Gastroesophageal sphincter (tissue), 4 donors: ENCODE data around the gene TMPRSS11D. TPM values are rescaled to one million over a fixed set of nuclear protein-coding genes. Genes with fewer than 3 reads are reported as not detected.

Experiments used
- ATAC-seq: fragments of 150-250 bp; one replicate; pipeline ENCODE4 v1.9.1; 2016; ENCODE audit warnings: mild to moderate bottlenecking, moderate library complexity
- H3K27ac ChIP-seq, 4 donors: fragments of 200-600 bp; sonication (generic) in 3 of 4; 1 replicate in 3 of 4; 2 replicates in 1 of 4; pipeline ENCODE4 v1.5.1; 2016 to 2019
- H3K27me3 ChIP-seq: fragments of 200-600 bp; sonication (generic); one replicate; pipeline ENCODE4 v1.5.1; 2019
- H3K36me3 ChIP-seq, 2 donors: fragments of 200-600 bp; sonication (generic); one replicate each; pipeline ENCODE4 v1.5.1; 2019; ENCODE audit warnings: control low read depth in 1 of 2
- H3K4me1 ChIP-seq, 3 donors: fragments of 200-600 bp; sonication (generic); 1 replicate in 2 of 3; 2 replicates in 1 of 3; pipeline ENCODE4 v1.5.1; 2016 to 2019; ENCODE audit warnings: control low read depth in 2 of 3
- H3K4me3 ChIP-seq, 2 donors: fragments of 200-600 bp; sonication (generic); one replicate each; pipeline ENCODE4 v1.5.1; 2019; ENCODE audit warnings: mild to moderate bottlenecking in 1 of 2, moderate library complexity in 1 of 2
- H3K9me3 ChIP-seq, 3 donors: fragments of 200-600 bp; sonication (generic); one replicate each; pipeline ENCODE4 v1.5.1; 2017 to 2019; ENCODE audit warnings: control low read depth in 2 of 3
- CTCF ChIP-seq, 4 experiments: fragments of 200-600 bp in 2 of 4; fragments of 450-650 bp in 2 of 4; sonication (generic) in 1 of 4; IDR thresholded peaks; one replicate each; pipeline ENCODE4 v1.5.1; 2017 to 2019; ENCODE audit warnings: antibody characterized with exemption in 4 of 4, mild to moderate bottlenecking in 2 of 4, moderate library complexity in 2 of 4
- EP300 ChIP-seq: sonication (generic); formaldehyde crosslinking; IDR thresholded peaks from one replicate; pipeline ENCODE4 v1.6.1; 2017; ENCODE audit warnings: antibody characterized with exemption, mild to moderate bottlenecking
- POLR2A ChIP-seq, 2 donors: fragments of 450-650 bp; IDR thresholded peaks; one replicate each; pipeline ENCODE4 v1.6.1; 2017; ENCODE audit warnings: antibody characterized with exemption in 2 of 2, mild to moderate bottlenecking in 2 of 2, moderate library complexity in 1 of 2
- POLR2AphosphoS5 ChIP-seq: sonication (generic); formaldehyde crosslinking; IDR thresholded peaks from one replicate; pipeline ENCODE4 v1.6.1; 2017; ENCODE audit warnings: antibody characterized with exemption
- WGBS, 2 donors: methylation state at CpG; one replicate each; pipeline ENCODE4 v1.1.5; 2018; ENCODE audit warnings: low coverage in 1 of 2; 5-methylcytosine and 5-hydroxymethylcytosine counted together
- total RNA-seq, 4 donors: library from RNA; depleted of rRNA; stranded (reverse); fragments of >200 nt; gene quantifications; one replicate each; pipeline ENCODE4 v1.1.0, GENCODE V29; 2016

Gene TMPRSS11D
- total RNA-seq, 4 donors from 2014 or later = 0.27 to 17.6 (median 1.2) TPM

GRCh38 chr4:67899096-67899495 is 15.3 kb upstream of the TMPRSS11D start:
- Histone ChIP-seq H3K36me3 (no peaks in the 10 kb centered on the region), H3K4me3 (no peak overlapping the region), H3K27me3 (no peaks in the 10 kb centered on the region), H3K4me1 (no peaks in the 10 kb centered on the region), H3K9me3 (peaks cover 0 to 21% (median 0%) of the 10 kb centered on the region in 3 donors), H3K27ac (no peak overlapping the region)
- TF ChIP-seq EP300 = no peak
- TF ChIP-seq POLR2AphosphoS5 = no peak
- TF ChIP-seq CTCF (IDR thresholded peaks at IDR 0.05) = no peak
- no peak for TF ChIP-seq POLR2A (IDR thresholded peaks at IDR 0.05)
- ATAC-seq = no peak

GRCh38 chr4:67897686-67898085 is 13.9 kb upstream of the TMPRSS11D start:
- Histone ChIP-seq H3K4me1 (no peaks in the 10 kb centered on the region), H3K9me3 (peaks cover 0 to 15% (median 0%) of the 10 kb centered on the region in 3 donors), H3K36me3 (no peaks in the 10 kb centered on the region), H3K4me3 (no peak overlapping the region), H3K27me3 (no peaks in the 10 kb centered on the region), H3K27ac (no peak overlapping the region)
- TF ChIP-seq POLR2AphosphoS5 (no peak), POLR2A (IDR thresholded peaks at IDR 0.05) (no peak), EP300 (no peak), CTCF (IDR thresholded peaks at IDR 0.05) (no peak)
- ATAC-seq = no peak

- Histone ChIP-seq H3K4me3 (no peak overlapping the region), H3K9me3 (peaks cover 0 to 7% (median 0%) of the 10 kb centered on the region in 3 donors), H3K4me1 (no peaks in the 10 kb centered on the region), H3K27ac (no peak overlapping the region), H3K36me3 (no peaks in the 10 kb centered on the region), H3K27me3 (no peaks in the 10 kb centered on the region)
- no peak for ATAC-seq
- no CpG with 5 or more reads among the region's 26 CpGs for WGBS, 2 donors
- no peak for TF ChIP-seq POLR2AphosphoS5
- TF ChIP-seq POLR2A (IDR thresholded peaks at IDR 0.05) = no peak
- no peak for TF ChIP-seq EP300
- TF ChIP-seq CTCF (IDR thresholded peaks at IDR 0.05) = no peak
Observed at GRCh38 chr4:67896421-67897065, 12.7 kb upstream of the TMPRSS11D start.

- WGBS, 2 donors = 76 to 100% methylated on average over 1 of the region's 1 CpG
- ATAC-seq = no peak
- Histone ChIP-seq H3K27ac (no peak overlapping the region), H3K4me3 (no peak overlapping the region), H3K27me3 (no peaks in the 10 kb centered on the region), H3K9me3 (peaks cover 0 to 7% (median 0%) of the 10 kb centered on the region in 3 donors), H3K4me1 (no peaks in the 10 kb centered on the region), H3K36me3 (no peaks in the 10 kb centered on the region)
- TF ChIP-seq CTCF (IDR thresholded peaks at IDR 0.05) = no peak
Observed at GRCh38 chr4:67894659-67895058, 10.9 kb upstream of the TMPRSS11D start.

GRCh38 chr4:67892905-67893304 is 9.1 kb upstream of the TMPRSS11D start:
- Histone ChIP-seq H3K27ac (no peak overlapping the region), H3K4me1 (no peaks in the 10 kb centered on the region), H3K27me3 (no peaks in the 10 kb centered on the region), H3K9me3 (peaks cover 0 to 7% (median 0%) of the 10 kb centered on the region in 3 donors), H3K36me3 (no peaks in the 10 kb centered on the region), H3K4me3 (no peak overlapping the region)
- no peak for ATAC-seq
- 78 to 83% methylated on average over 1 to 2 of the region's 3 CpGs for WGBS, 2 donors
- no peak for TF ChIP-seq CTCF (IDR thresholded peaks at IDR 0.05)
